Heart left ventricle (tissue), 16 donors: ENCODE measurements around the gene HOXD12. TPM values are rescaled to one million over a fixed set of nuclear protein-coding genes. Genes with fewer than 3 reads are reported as not detected.

Experiments
- ATAC-seq, 4 donors: fragments of 200-7000 bp; cut with Tn5 transposase; one replicate each; pipeline ENCODE4 v1.9.1; 2020 to 2022; ENCODE audit warnings: moderate library complexity in 4 of 4, mild to moderate bottlenecking in 3 of 4, moderate number of reproducible peaks in 1 of 4
- DNase-seq, 5 donors: peaks; one replicate each; pipeline ENCODE4 v3.0.0-alpha.2; 2020
- H3K27ac ChIP-seq, 12 donors: fragments of 200-600 bp; sonication (generic) in 4 of 12; one replicate each; pipeline versions ENCODE4 v1.5.0 to v1.8.0; 2016 to 2022; ENCODE audit warnings: mild to moderate bottlenecking in 2 of 12
- H3K27me3 ChIP-seq, 9 donors: fragments of 200-600 bp; sonication (generic) in 2 of 9; one replicate each; pipeline versions ENCODE4 v1.5.1 to v1.8.0; 2016 to 2022; ENCODE audit warnings: mild to moderate bottlenecking in 3 of 9
- H3K36me3 ChIP-seq, 9 donors: fragments of 200-600 bp; sonication (generic) in 2 of 9; one replicate each; pipeline versions ENCODE4 v1.5.0 to v1.8.0; 2018 to 2022; ENCODE audit warnings: mild to moderate bottlenecking in 2 of 9
- H3K4me1 ChIP-seq, 12 donors: fragments of 200-600 bp; sonication (generic) in 4 of 12; one replicate each; pipeline versions ENCODE4 v1.5.0 to v1.8.0; 2016 to 2022; ENCODE audit warnings: mild to moderate bottlenecking in 3 of 12
- H3K4me3 ChIP-seq, 12 donors: fragments of 200-600 bp; sonication (generic) in 4 of 12; one replicate each; pipeline versions ENCODE4 v1.5.0 to v1.8.0; 2017 to 2022; ENCODE audit warnings: mild to moderate bottlenecking in 9 of 12, moderate library complexity in 4 of 12
- H3K9me3 ChIP-seq, 12 donors: fragments of 200-600 bp; sonication (generic) in 4 of 12; one replicate each; pipeline versions ENCODE4 v1.5.0 to v1.8.0; 2016 to 2022; ENCODE audit warnings: mild to moderate bottlenecking in 1 of 12
- POLR2A ChIP-seq, 2 donors: fragments of 450-650 bp; IDR thresholded peaks; one replicate each; pipeline ENCODE4 v1.6.1; 2017; ENCODE audit warnings: antibody characterized with exemption in 2 of 2, mild to moderate bottlenecking in 2 of 2, moderate library complexity in 2 of 2
- WGBS, 4 donors: extraction: QIAGEN DNeasy Blood & Tissue Kit in 2 of 4; methylation state at CpG; one replicate each; pipeline versions ENCODE4 v1.1.5 to v1.1.7; 2013 to 2018; 5-methylcytosine and 5-hydroxymethylcytosine counted together
- intact Hi-C, 10 donors: fragments of 100-400 bp; cut with DNase I; formaldehyde crosslinking; loops; one replicate each; pipeline versions ENCODE4 v1.11.1 to v1.14.2; 2022
- long read RNA-seq, 3 donors: library from polyadenylated mRNA; unstranded; transcript quantifications; one replicate each; pipeline ENCODE4 v2.0.0, GENCODE V29; 2020 to 2021
- polyA plus RNA-seq, 2 donors: library from polyadenylated mRNA; stranded (reverse); fragments of 200-250 nt; gene quantifications; one replicate each; pipeline ENCODE4 v1.2.3, GENCODE V29; 2013
- total RNA-seq, 9 donors: library from RNA; depleted of rRNA in 2 of 9; stranded (reverse); fragments of >200 nt in 2 of 9; fragmentation: NEBNext Ultra II Directional in 3 of 9; extraction: Animal tissue kit (Norgen Biotek cat#: 25700) in 3 of 9; gene quantifications; one replicate each; pipeline versions ENCODE4 v1.1.0 to v1.2.4, GENCODE V29; 2016 to 2023
- TF ChIP-seq, protein P1 (sequence below), 12 donors: fragments of 200-600 bp; sonication (generic) in 4 of 12; IDR thresholded peaks; one replicate each; pipeline versions ENCODE4 v1.5.0 to v1.8.0; 2018 to 2022; ENCODE audit warnings: antibody characterized with exemption in 12 of 12, mild to moderate bottlenecking in 5 of 12
- donor health status: ischemic (EF 13 %, LVEDD 7.1; RV severe dilation, severe dysfunction).
- donor health status: healthy with polysubstance abuse.
- donor health status: DM: no; HTN: yes; CAD: no.
- donor health status: DM: no; HTN: no; CAD: no.
- donor health status: ischemic (EF 25% LVEDD 6.9; RV normal size, moderate dysfunction).
- donor health status: ischemic (EF 25% LVEDD 5.7; RV mildly dilated, moderate dysfunction).
- donor health status: healthy.
- donor health status: DM: yes; HTN: yes; CAD: no.
- donor health status: ischemic (EF 35%, LVEDD 5.7; RV mildly dilated, moderate dysfunction).
- donor health status: nonischemic (EF 11% LVEDD 7.7; RV severe dilation, severe dysfunction).
- donor health status: DM: yes; HTN: yes; CAD: no.
- donor health status: PGD.
- donor health status: ischemic (EF 29% LVEDD 5.4; RV normal size, mild dysfunction).
- donor health status: nonischemic (EF 23%, LVEDD 6.1; RV moderate dilation, normal function).

HOXD12 gene, protein sequence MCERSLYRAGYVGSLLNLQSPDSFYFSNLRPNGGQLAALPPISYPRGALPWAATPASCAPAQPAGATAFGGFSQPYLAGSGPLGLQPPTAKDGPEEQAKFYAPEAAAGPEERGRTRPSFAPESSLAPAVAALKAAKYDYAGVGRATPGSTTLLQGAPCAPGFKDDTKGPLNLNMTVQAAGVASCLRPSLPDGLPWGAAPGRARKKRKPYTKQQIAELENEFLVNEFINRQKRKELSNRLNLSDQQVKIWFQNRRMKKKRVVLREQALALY
- not detected for total RNA-seq
- polyA plus RNA-seq = not detected
- long read RNA-seq, donor 1 = 0 reads
- long read RNA-seq, donor 2 = 0 reads
- long read RNA-seq, donor 3 = 0 reads

DNA sequence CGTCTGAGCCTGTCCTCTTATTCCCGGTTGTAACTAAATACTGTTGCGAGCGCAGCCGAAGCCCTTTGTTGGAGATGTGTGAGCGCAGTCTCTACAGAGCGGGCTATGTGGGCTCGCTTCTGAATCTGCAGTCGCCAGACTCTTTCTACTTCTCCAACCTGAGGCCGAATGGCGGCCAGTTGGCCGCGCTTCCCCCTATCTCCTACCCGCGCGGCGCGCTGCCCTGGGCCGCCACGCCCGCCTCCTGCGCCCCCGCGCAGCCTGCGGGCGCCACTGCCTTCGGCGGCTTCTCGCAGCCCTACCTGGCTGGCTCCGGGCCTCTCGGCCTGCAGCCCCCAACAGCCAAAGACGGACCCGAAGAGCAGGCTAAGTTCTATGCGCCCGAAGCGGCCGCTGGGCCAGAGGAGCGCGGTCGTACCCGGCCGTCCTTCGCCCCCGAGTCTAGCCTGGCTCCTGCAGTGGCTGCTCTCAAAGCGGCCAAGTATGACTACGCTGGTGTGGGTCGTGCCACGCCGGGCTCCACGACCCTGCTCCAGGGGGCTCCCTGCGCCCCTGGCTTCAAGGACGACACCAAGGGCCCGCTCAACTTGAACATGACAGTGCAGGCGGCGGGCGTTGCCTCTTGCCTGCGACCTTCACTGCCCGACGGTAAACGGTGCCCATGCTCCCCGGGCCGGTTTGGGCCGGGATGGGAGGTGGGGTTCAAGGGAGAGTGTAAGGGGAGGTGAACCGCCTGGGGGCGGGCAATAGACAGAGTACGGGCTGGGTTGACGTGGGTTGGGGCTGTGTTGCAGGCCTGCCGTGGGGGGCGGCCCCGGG, at the start of gene HOXD12:
TSS of gene HOXD12 (plus strand) at position 68 of the 819 bp plus-strand sequence. CDS start at position 75, 7 bp downstream.
- H3K27ac ChIP-seq = peak within 1 kb of the TSS in 1 of 12 donors; percentile 86
- peaks cover 0 to 50% (median 18%) of the 10 kb centered on the region in 12 donors for H3K4me1 ChIP-seq
- DNase-seq = peak in 1 of 5 donors; percentile 12
- intact Hi-C loops = loop anchor here in 4 of 10 donors (5.0 to 10.0 kb wide), 3 partner anchors 845 to 898 kb away; no protein-coding TSS in a partner anchor
- no peak within 1 kb of the TSS for H3K4me3 ChIP-seq
- WGBS, 4 donors = 3 to 4% (median 4%) methylated on average over 23 to 70 of the region's 70 CpGs
- no peaks in the 10 kb centered on the region for H3K9me3 ChIP-seq
- H3K36me3 ChIP-seq = no peaks in the 10 kb centered on the region
- H3K27me3 ChIP-seq = peaks cover 91 to 100% (median 100%) of the 10 kb centered on the region in 9 donors
- TF ChIP-seq, protein P1, sequence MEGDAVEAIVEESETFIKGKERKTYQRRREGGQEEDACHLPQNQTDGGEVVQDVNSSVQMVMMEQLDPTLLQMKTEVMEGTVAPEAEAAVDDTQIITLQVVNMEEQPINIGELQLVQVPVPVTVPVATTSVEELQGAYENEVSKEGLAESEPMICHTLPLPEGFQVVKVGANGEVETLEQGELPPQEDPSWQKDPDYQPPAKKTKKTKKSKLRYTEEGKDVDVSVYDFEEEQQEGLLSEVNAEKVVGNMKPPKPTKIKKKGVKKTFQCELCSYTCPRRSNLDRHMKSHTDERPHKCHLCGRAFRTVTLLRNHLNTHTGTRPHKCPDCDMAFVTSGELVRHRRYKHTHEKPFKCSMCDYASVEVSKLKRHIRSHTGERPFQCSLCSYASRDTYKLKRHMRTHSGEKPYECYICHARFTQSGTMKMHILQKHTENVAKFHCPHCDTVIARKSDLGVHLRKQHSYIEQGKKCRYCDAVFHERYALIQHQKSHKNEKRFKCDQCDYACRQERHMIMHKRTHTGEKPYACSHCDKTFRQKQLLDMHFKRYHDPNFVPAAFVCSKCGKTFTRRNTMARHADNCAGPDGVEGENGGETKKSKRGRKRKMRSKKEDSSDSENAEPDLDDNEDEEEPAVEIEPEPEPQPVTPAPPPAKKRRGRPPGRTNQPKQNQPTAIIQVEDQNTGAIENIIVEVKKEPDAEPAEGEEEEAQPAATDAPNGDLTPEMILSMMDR (IDR thresholded peaks at IDR 0.05) = no peak
- no peak for TF ChIP-seq POLR2A (IDR thresholded peaks at IDR 0.05)
- no peak for ATAC-seq

GRCh38 chr2:176056406-176056805, 43.2 kb upstream of the HOXD12 start:
- whole genome bisulfite sequencing, 4 donors = 28 to 61% (median 43%) methylated on average over 1 of the region's 1 CpG
- no peak for ATAC-seq
- H3K4me3 ChIP-seq = no peak overlapping the region
- no peak for DNase-seq
- H3K9me3 ChIP-seq = no peaks in the 10 kb centered on the region
- TF ChIP-seq POLR2A (IDR thresholded peaks at IDR 0.05) = no peak
- TF ChIP-seq, protein P1 (IDR thresholded peaks at IDR 0.05) = no peak
- intact Hi-C loops = no loop called here
- no peaks in the 10 kb centered on the region for H3K36me3 ChIP-seq
- no peak overlapping the region for H3K27ac ChIP-seq
- H3K4me1 ChIP-seq = no peaks in the 10 kb centered on the region
- peaks cover 0 to 61% (median 9%) of the 10 kb centered on the region in 9 donors for H3K27me3 ChIP-seq

- H3K9me3 ChIP-seq = no peaks in the 10 kb centered on the region
- DNase-seq (no peak), ATAC-seq (no peak)
- H3K27ac ChIP-seq = no peak overlapping the region
- WGBS, 4 donors = 53 to 78% (median 68%) methylated on average over 2 of the region's 2 CpGs
- peaks cover 0 to 22% (median 7%) of the 10 kb centered on the region in 12 donors for H3K4me1 ChIP-seq
- no peak overlapping the region for H3K4me3 ChIP-seq
- intact Hi-C loops = no loop called here
- H3K36me3 ChIP-seq = no peaks in the 10 kb centered on the region
- TF ChIP-seq, protein P1 (IDR thresholded peaks at IDR 0.05) = no peak
- no peak for TF ChIP-seq POLR2A (IDR thresholded peaks at IDR 0.05)
- peaks cover 21 to 90% (median 37%) of the 10 kb centered on the region in 9 donors for H3K27me3 ChIP-seq
These were observed 35.6 kb upstream of the HOXD12 start for GRCh38 chr2:176063958-176064357.
